Measurements from ENCODE around the gene TMEM164.

TMEM164 gene

GRCh38 chrX:110053453-110053852 lies 50.5 kb downstream of the TMEM164 start:
- Histone ChIP-seq H3K4me1 (ENCODE audit: insufficient read depth, low read length) (peaks cover 34% of the 10 kb centered on the region), H3K27me3 (ENCODE audit: insufficient read depth, low read length) (no peaks in the 10 kb centered on the region), H3K4me3 (ENCODE audit: low read length) (no peak overlapping the region), H3K36me3 (ENCODE audit: insufficient read depth, low read length) (no peaks in the 10 kb centered on the region), H2AFZ (ENCODE audit: low read depth, low read length) (no peak overlapping the region), H3K9me3 (ENCODE audit: low read length) (no peaks in the 10 kb centered on the region)

- no peak overlapping the region for H2AFZ ChIP-seq (ENCODE audit: low read depth, low read length)
- H3K36me3 ChIP-seq (ENCODE audit: insufficient read depth, low read length) = no peaks in the 10 kb centered on the region
- H3K4me3 ChIP-seq (ENCODE audit: low read length) = no peak overlapping the region
- peaks cover 14% of the 10 kb centered on the region for H3K4me1 ChIP-seq (ENCODE audit: insufficient read depth, low read length)
- no peaks in the 10 kb centered on the region for H3K27me3 ChIP-seq (ENCODE audit: insufficient read depth, low read length)
- H3K9me3 ChIP-seq (ENCODE audit: low read length) = no peaks in the 10 kb centered on the region
These were observed 52.7 kb downstream of the TMEM164 start for GRCh38 chrX:110055616-110056015.

GRCh38 chrX:110056419-110056818 lies 53.5 kb downstream of the TMEM164 start:
- Histone ChIP-seq H3K4me1 (ENCODE audit: insufficient read depth, low read length) (peaks cover 6% of the 10 kb centered on the region), H3K27me3 (ENCODE audit: insufficient read depth, low read length) (no peaks in the 10 kb centered on the region), H2AFZ (ENCODE audit: low read depth, low read length) (no peak overlapping the region), H3K4me3 (ENCODE audit: low read length) (no peak overlapping the region), H3K9me3 (ENCODE audit: low read length) (no peaks in the 10 kb centered on the region), H3K36me3 (ENCODE audit: insufficient read depth, low read length) (no peaks in the 10 kb centered on the region)

DNA sequence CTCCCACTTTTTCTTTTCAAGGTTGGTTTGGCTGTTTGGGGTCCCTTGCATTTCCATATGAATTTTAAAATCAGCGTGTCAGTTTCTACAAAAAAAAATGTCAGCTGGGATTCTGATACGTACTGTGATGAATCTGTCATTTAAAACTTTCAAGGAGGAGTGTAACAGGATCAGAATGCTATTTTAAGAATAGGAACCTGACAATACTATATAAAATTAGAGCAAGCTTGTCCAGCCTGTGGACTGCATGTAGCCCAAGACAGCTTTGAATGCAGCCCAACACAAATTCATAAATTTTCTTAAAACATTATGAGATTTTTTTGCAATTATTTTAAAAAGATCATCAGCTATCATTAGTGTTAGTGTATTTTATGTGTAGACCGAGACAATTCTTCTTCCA lies 56.5 kb downstream of the TMEM164 start:
- Histone ChIP-seq H3K27me3 (ENCODE audit: insufficient read depth, low read length) (no peaks in the 10 kb centered on the region), H2AFZ (ENCODE audit: low read depth, low read length) (no peak overlapping the region), H3K9me3 (ENCODE audit: low read length) (no peaks in the 10 kb centered on the region), H3K4me1 (ENCODE audit: insufficient read depth, low read length) (no peaks in the 10 kb centered on the region), H3K36me3 (ENCODE audit: insufficient read depth, low read length) (no peaks in the 10 kb centered on the region), H3K4me3 (ENCODE audit: low read length) (no peak overlapping the region)

GRCh38 chrX:110060317-110060716 lies 57.4 kb downstream of the TMEM164 start:
- H3K27me3 ChIP-seq (ENCODE audit: insufficient read depth, low read length) = no peaks in the 10 kb centered on the region
- H3K4me3 ChIP-seq (ENCODE audit: low read length) = no peak overlapping the region
- H2AFZ ChIP-seq (ENCODE audit: low read depth, low read length) = no peak overlapping the region
- no peaks in the 10 kb centered on the region for H3K9me3 ChIP-seq (ENCODE audit: low read length)
- no peaks in the 10 kb centered on the region for H3K4me1 ChIP-seq (ENCODE audit: insufficient read depth, low read length)
- no peaks in the 10 kb centered on the region for H3K36me3 ChIP-seq (ENCODE audit: insufficient read depth, low read length)

DNA sequence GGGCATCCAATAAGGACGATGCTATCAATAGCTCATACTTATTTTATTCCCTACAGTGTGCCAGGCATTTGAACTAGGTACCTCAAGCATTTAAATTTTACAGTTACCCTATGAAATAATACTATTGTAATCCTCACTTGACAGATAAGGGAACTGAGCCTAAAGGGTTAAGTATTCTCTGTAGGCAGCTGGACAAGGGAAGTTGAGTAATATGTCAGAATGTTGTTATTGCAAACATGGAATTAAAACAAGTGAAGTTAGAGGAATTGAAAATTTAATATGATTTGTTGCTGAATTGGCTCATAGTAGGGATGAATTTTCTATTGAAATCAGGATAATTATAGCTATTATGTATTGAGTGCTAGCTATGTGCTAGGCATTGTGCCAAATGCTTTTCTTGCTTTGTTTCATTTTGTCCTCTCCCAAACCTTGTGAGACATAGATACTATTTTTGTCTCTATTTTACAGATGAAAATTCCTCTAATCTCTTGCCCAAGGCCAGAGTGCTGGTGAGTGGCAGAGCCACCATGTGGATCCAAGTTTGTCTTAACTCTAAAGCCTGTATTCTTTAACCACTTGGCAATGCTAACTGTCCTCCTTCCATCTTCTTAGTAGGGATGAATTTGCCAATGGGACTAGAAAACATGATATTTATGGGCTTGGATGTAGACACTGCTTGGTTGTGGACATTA lies 58.1 kb downstream of the TMEM164 start:
- Histone ChIP-seq H3K27me3 (ENCODE audit: insufficient read depth, low read length) (no peaks in the 10 kb centered on the region), H2AFZ (ENCODE audit: low read depth, low read length) (no peak overlapping the region), H3K4me3 (ENCODE audit: low read length) (no peak overlapping the region), H3K9me3 (ENCODE audit: low read length) (no peaks in the 10 kb centered on the region), H3K4me1 (ENCODE audit: insufficient read depth, low read length) (no peaks in the 10 kb centered on the region), H3K36me3 (ENCODE audit: insufficient read depth, low read length) (no peaks in the 10 kb centered on the region)

DNA sequence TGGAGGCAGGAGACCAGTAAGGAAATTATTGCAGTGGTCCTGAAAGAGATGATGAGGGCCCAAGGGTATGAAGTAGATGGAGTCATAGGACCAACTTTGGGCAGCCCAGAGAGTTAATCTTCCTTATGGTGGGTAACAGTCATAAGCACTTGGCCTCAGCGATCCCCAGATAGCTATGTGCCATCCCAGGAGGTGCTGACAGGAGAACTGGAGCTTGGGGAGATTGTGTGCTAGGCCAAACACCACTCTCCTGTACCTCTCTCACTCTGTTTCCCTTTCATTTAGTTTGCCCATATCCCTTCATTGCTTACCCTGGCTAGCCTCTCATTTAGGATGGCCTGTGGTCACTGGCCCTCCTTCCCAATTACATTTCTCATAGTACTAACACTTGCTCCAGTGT lies 60.0 kb downstream of the TMEM164 start:
- Histone ChIP-seq H2AFZ (ENCODE audit: low read depth, low read length) (no peak overlapping the region), H3K36me3 (ENCODE audit: insufficient read depth, low read length) (no peaks in the 10 kb centered on the region), H3K9me3 (ENCODE audit: low read length) (no peaks in the 10 kb centered on the region), H3K4me1 (ENCODE audit: insufficient read depth, low read length) (no peaks in the 10 kb centered on the region), H3K27me3 (ENCODE audit: insufficient read depth, low read length) (no peaks in the 10 kb centered on the region), H3K4me3 (ENCODE audit: low read length) (no peak overlapping the region)

- Histone ChIP-seq H3K4me3 (ENCODE audit: low read length) (no peak overlapping the region), H3K27me3 (ENCODE audit: insufficient read depth, low read length) (no peaks in the 10 kb centered on the region), H3K9me3 (ENCODE audit: low read length) (no peaks in the 10 kb centered on the region), H3K4me1 (ENCODE audit: insufficient read depth, low read length) (no peaks in the 10 kb centered on the region), H2AFZ (ENCODE audit: low read depth, low read length) (no peak overlapping the region), H3K36me3 (ENCODE audit: insufficient read depth, low read length) (no peaks in the 10 kb centered on the region)
These were observed 63.7 kb downstream of the TMEM164 start for GRCh38 chrX:110066488-110067225.

DNA sequence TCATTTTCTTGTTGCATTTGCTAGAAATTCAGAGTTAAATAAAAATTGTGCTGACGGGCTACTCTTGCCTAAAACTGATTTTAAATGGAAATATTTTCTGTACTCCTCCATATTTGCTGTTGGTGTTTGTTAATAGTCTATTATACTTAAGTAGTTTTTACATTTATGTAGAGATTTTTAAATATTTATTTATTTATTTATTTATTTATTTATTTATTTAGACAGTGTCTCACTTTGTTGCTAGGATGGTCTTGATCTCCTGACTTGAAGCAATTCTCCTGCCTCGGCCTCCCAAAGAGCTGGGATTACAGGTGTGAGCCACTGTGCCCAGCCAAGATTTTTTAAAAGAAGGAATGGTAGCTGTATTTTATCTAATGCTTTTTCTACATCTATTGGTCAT lies 68.1 kb downstream of the TMEM164 start:
- H2AFZ ChIP-seq (ENCODE audit: low read depth, low read length) = no peak overlapping the region
- no peaks in the 10 kb centered on the region for H3K36me3 ChIP-seq (ENCODE audit: insufficient read depth, low read length)
- H3K27me3 ChIP-seq (ENCODE audit: insufficient read depth, low read length) = no peaks in the 10 kb centered on the region

GRCh38 chrX:110081320-110081719 lies 78.4 kb downstream of the TMEM164 start:
- Histone ChIP-seq H2AFZ (ENCODE audit: low read depth, low read length) (no peak overlapping the region), H3K27me3 (ENCODE audit: insufficient read depth, low read length) (no peaks in the 10 kb centered on the region), H3K4me1 (ENCODE audit: insufficient read depth, low read length) (peaks cover 9% of the 10 kb centered on the region), H3K9me3 (ENCODE audit: low read length) (no peaks in the 10 kb centered on the region), H3K4me3 (ENCODE audit: low read length) (no peak overlapping the region), H3K36me3 (ENCODE audit: insufficient read depth, low read length) (no peaks in the 10 kb centered on the region)

More for the DNA sequence above, 68.1 kb downstream of the TMEM164 start:
- Histone ChIP-seq H3K4me1 (ENCODE audit: insufficient read depth, low read length) (no peaks in the 10 kb centered on the region), H3K9me3 (ENCODE audit: low read length) (peaks cover 5% of the 10 kb centered on the region), H3K4me3 (ENCODE audit: low read length) (no peak overlapping the region)

GRCh38 chrX:110081740-110082139 lies 78.8 kb downstream of the TMEM164 start:
- Histone ChIP-seq H3K27me3 (ENCODE audit: insufficient read depth, low read length) (no peaks in the 10 kb centered on the region), H3K4me1 (ENCODE audit: insufficient read depth, low read length) (peaks cover 9% of the 10 kb centered on the region), H3K9me3 (ENCODE audit: low read length) (no peaks in the 10 kb centered on the region), H3K36me3 (ENCODE audit: insufficient read depth, low read length) (no peaks in the 10 kb centered on the region), H2AFZ (ENCODE audit: low read depth, low read length) (no peak overlapping the region), H3K4me3 (ENCODE audit: low read length) (no peak overlapping the region)

- H3K36me3 ChIP-seq (ENCODE audit: insufficient read depth, low read length) = no peaks in the 10 kb centered on the region
- H2AFZ ChIP-seq (ENCODE audit: low read depth, low read length) = no peak overlapping the region
- peaks cover 9% of the 10 kb centered on the region for H3K4me1 ChIP-seq (ENCODE audit: insufficient read depth, low read length)
- H3K27me3 ChIP-seq (ENCODE audit: insufficient read depth, low read length) = no peaks in the 10 kb centered on the region
- no peak overlapping the region for H3K4me3 ChIP-seq (ENCODE audit: low read length)
- H3K9me3 ChIP-seq (ENCODE audit: low read length) = no peaks in the 10 kb centered on the region
These were observed 79.2 kb downstream of the TMEM164 start for GRCh38 chrX:110082161-110082560.

- no peaks in the 10 kb centered on the region for H3K4me1 ChIP-seq (ENCODE audit: insufficient read depth, low read length)
- no peaks in the 10 kb centered on the region for H3K9me3 ChIP-seq (ENCODE audit: low read length)
- H3K36me3 ChIP-seq (ENCODE audit: insufficient read depth, low read length) = no peaks in the 10 kb centered on the region
- H3K4me3 ChIP-seq (ENCODE audit: low read length) = no peak overlapping the region
- H3K27me3 ChIP-seq (ENCODE audit: insufficient read depth, low read length) = no peaks in the 10 kb centered on the region
- H2AFZ ChIP-seq (ENCODE audit: low read depth, low read length) = no peak overlapping the region
These were observed 83.4 kb downstream of the TMEM164 start for GRCh38 chrX:110086162-110086915.
